Measurements from ENCODE around the gene FZD7. TPM values are rescaled to one million over a fixed set of nuclear protein-coding genes. Genes with fewer than 3 reads are reported as not detected.
A peak's percentile ranks its signal among the peaks of the same experiment; 100 is the strongest.

FZD7 gene
- total and polyA plus RNA-seq, 5 donors from 2014 or later, result 0.09 to 0.42 TPM; not detected in 3

DNA sequence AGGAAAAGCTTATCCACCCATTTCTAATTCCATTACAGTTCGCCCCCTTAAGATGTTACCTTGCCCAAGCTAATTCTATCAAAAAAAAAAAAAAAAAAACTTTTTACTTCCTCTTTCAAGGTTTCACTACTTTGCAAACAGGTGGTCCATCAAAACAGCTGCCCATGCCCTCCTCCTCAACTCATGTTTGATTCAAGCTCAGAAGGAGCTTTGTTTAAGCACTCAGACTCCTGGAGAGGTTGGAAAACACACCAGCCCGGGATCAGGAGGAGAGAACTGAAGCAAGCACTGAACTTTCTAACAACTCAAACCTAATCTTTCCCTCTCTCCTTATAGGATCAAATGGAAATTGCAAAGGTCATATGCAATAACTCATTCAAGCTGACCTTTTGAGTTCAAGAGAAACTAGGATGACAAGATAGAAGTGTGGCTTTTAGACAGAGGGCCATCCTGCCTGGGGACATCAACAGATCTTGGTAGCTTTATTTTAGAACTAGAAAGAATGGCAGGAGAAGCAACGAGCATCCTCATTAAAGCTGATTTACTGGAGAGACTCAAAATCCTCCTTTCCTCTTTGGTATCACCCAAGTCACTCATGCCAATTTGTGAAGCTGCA lies 28.3 kb upstream of the FZD7 start:
- Histone ChIP-seq H3K4me1 (ENCODE audit: control insufficient read depth, insufficient read depth, low read length, poor library complexity, severe bottlenecking) (no peaks in the 10 kb centered on the region), H3K27me3 (ENCODE audit: control insufficient read depth, insufficient read depth, low read length) (peaks cover 11% of the 10 kb centered on the region), H3K4me3 (ENCODE audit: low read depth, low read length) (no peak overlapping the region), H3K27ac (ENCODE audit: insufficient read depth, low read length, poor library complexity, severe bottlenecking) (no peak overlapping the region), H3K36me3 (ENCODE audit: control insufficient read depth, insufficient read depth, low read length) (no peaks in the 10 kb centered on the region), H3K9me3 (ENCODE audit: control insufficient read depth in 2 of 2, low read length in 2 of 2) (no peaks in the 10 kb centered on the region)
- Mint-ChIP-seq H3K4me3 (no peak overlapping the region), H3K27ac (no peak overlapping the region), H3K4me1 (no peaks in the 10 kb centered on the region), H3K36me3 (no peaks in the 10 kb centered on the region), H3K9me3 (no peaks in the 10 kb centered on the region), H3K27me3 (peaks cover 28% of the 10 kb centered on the region)
- DNase-seq (no peak), ATAC-seq (ENCODE audit: low read depth in 2 of 2) (no peak)

DNA sequence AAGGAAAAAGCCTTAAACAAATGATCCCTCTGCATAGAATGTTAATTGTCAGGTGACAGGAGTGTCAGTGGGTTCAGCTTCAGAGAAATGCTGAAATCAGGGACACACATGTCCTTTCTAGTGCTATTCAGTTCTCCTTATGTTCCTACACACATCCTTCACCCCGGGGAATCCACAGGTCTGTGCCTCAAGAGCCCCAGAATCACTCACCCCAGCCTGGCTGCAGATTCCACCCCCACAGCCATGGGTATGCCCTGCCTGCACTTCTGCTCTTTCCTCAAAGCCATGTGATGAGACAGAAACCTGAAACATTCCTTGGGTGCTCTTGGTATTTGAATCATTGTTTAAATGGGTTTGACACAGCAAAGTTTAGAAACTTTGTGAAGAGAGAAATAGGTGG lies 27.4 kb upstream of the FZD7 start:
- Histone ChIP-seq H3K27me3 (ENCODE audit: control insufficient read depth, insufficient read depth, low read length) (peaks cover 16% of the 10 kb centered on the region), H3K4me1 (ENCODE audit: control insufficient read depth, insufficient read depth, low read length, poor library complexity, severe bottlenecking) (no peaks in the 10 kb centered on the region), H3K27ac (ENCODE audit: insufficient read depth, low read length, poor library complexity, severe bottlenecking) (no peak overlapping the region), H3K9me3 (ENCODE audit: control insufficient read depth in 2 of 2, low read length in 2 of 2) (no peaks in the 10 kb centered on the region), H3K36me3 (ENCODE audit: control insufficient read depth, insufficient read depth, low read length) (no peaks in the 10 kb centered on the region), H3K4me3 (ENCODE audit: low read depth, low read length) (no peak overlapping the region)
- no peak overlapping the region for H3K27ac Mint-ChIP-seq
- no peak for ATAC-seq (ENCODE audit: low read depth in 2 of 2)
- peaks cover 31% of the 10 kb centered on the region for H3K27me3 Mint-ChIP-seq
- H3K4me1 Mint-ChIP-seq, result no peaks in the 10 kb centered on the region
- H3K4me3 Mint-ChIP-seq, result peak overlapping the region in 1 of 4 donors; percentile 47
- H3K9me3 Mint-ChIP-seq, result no peaks in the 10 kb centered on the region
- no peak for DNase-seq
- no peaks in the 10 kb centered on the region for H3K36me3 Mint-ChIP-seq

DNA sequence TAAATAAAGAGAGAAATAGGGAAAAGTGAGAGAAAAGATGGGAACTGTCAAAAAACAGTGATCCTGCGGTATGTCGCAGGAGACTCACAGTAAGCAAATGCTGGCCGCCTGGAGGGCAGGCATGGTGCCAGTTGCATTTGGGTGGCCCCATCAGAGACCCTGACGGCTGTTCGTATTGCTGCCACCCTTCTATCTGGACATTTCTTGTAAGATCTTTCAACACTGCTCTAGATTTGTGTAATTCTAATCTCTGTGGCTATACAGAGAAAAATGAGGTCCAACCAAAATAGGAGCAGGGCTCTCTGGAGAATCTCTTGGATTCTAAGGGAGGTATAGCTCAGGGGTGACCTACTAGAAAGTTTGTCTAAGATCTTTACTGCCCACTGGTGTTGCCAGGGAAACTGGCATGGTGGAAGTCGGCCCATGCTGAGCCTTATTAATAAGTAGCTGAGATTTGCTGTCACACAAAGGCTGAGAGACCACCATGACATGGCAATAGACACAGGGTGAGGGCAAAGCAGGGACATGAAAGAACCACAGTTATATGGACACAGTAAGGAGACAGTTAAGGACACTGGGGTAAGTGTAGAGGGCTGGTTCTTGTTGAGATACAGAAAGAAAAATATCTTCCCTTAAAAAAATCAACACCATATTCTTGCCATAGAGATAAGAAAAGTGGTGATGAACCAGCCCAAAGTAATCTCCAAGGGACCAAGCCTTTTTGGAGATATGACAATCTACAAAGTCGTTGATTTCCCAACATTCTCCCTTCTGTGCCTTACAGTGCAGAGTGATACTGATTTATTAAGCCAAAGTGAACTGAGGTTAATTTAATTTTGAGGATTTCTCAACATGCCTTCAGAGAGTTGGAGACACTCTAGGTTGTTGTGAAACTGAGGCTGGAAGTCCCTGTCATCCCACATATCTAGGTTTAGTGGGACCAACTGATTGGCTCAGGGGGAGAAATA lies 26.4 kb upstream of the FZD7 start:
- H3K27ac Mint-ChIP-seq, result no peak overlapping the region
- Histone ChIP-seq H3K27me3 (ENCODE audit: control insufficient read depth, insufficient read depth, low read length) (peaks cover 16% of the 10 kb centered on the region), H3K36me3 (ENCODE audit: control insufficient read depth, insufficient read depth, low read length) (no peaks in the 10 kb centered on the region), H3K27ac (ENCODE audit: insufficient read depth, low read length, poor library complexity, severe bottlenecking) (no peak overlapping the region), H3K4me3 (ENCODE audit: low read depth, low read length) (no peak overlapping the region), H3K9me3 (ENCODE audit: control insufficient read depth in 2 of 2, low read length in 2 of 2) (no peaks in the 10 kb centered on the region), H3K4me1 (ENCODE audit: control insufficient read depth, insufficient read depth, low read length, poor library complexity, severe bottlenecking) (no peaks in the 10 kb centered on the region)
- H3K4me3 Mint-ChIP-seq, result no peak overlapping the region
- no peak for DNase-seq
- no peak for ATAC-seq (ENCODE audit: low read depth in 2 of 2)
- H3K9me3 Mint-ChIP-seq, result no peaks in the 10 kb centered on the region
- H3K36me3 Mint-ChIP-seq, result no peaks in the 10 kb centered on the region
- no peaks in the 10 kb centered on the region for H3K4me1 Mint-ChIP-seq
- H3K27me3 Mint-ChIP-seq, result peaks cover 36% of the 10 kb centered on the region

DNA sequence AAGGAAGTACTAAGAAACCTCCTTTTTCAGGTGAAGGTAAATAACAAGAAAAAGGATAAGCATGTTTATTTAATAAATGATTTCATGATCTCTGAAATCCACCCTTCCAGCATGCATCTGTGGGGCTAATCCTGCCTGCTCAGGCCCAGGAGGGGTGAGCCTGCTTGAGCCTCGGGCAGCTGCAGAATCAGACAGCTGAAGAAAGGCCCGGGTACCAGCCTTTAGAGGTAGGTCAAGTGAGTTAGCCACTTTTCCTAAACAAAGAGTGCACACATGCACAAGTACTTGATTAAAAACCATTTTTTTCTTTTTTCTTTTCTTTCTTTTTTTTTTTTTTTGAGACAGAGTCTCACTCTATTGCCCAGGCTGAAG lies 25.7 kb upstream of the FZD7 start:
- Mint-ChIP-seq H3K9me3 (no peaks in the 10 kb centered on the region), H3K27me3 (peaks cover 36% of the 10 kb centered on the region), H3K36me3 (no peaks in the 10 kb centered on the region), H3K27ac (no peak overlapping the region), H3K4me3 (no peak overlapping the region), H3K4me1 (no peaks in the 10 kb centered on the region)
- Histone ChIP-seq H3K9me3 (ENCODE audit: control insufficient read depth in 2 of 2, low read length in 2 of 2) (no peaks in the 10 kb centered on the region), H3K4me3 (ENCODE audit: low read depth, low read length) (no peak overlapping the region), H3K4me1 (ENCODE audit: control insufficient read depth, insufficient read depth, low read length, poor library complexity, severe bottlenecking) (no peaks in the 10 kb centered on the region), H3K27me3 (ENCODE audit: control insufficient read depth, insufficient read depth, low read length) (peaks cover 16% of the 10 kb centered on the region), H3K27ac (ENCODE audit: insufficient read depth, low read length, poor library complexity, severe bottlenecking) (no peak overlapping the region), H3K36me3 (ENCODE audit: control insufficient read depth, insufficient read depth, low read length) (no peaks in the 10 kb centered on the region)
- no peak for DNase-seq
- no peak for ATAC-seq (ENCODE audit: low read depth in 2 of 2)

DNA sequence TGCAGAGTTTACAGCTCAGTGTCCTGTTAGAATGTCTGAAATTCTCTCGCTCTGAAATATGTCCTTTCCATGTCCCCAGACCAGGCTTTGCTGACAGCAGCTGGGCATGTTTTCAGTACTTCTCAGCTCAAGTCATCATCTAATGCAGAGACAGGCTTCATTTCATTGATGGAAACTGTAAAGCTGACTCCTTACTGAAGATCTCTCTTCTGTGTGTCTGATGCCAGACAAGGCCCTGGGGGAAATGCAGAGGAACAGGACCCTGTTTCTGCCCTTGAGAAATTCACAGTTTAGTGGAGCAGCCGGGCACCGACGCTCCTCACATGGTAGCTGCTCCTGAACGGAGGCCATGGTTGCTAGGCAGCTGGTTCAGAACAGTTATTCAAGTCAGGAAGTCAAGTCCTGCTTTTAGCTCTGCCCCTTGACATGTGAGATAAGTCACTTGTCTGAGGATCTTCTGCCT lies 24.6 kb upstream of the FZD7 start:
- Mint-ChIP-seq H3K4me1 (no peaks in the 10 kb centered on the region), H3K27ac (no peak overlapping the region), H3K36me3 (no peaks in the 10 kb centered on the region), H3K9me3 (no peaks in the 10 kb centered on the region), H3K27me3 (peaks cover 39% of the 10 kb centered on the region), H3K4me3 (no peak overlapping the region)
- H3K4me1 ChIP-seq (ENCODE audit: control insufficient read depth, insufficient read depth, low read length, poor library complexity, severe bottlenecking), result no peaks in the 10 kb centered on the region
- no peaks in the 10 kb centered on the region for H3K36me3 ChIP-seq (ENCODE audit: control insufficient read depth, insufficient read depth, low read length)
- H3K4me3 ChIP-seq (ENCODE audit: low read depth, low read length), result no peak overlapping the region
- H3K27ac ChIP-seq (ENCODE audit: insufficient read depth, low read length, poor library complexity, severe bottlenecking), result no peak overlapping the region
- H3K27me3 ChIP-seq (ENCODE audit: control insufficient read depth, insufficient read depth, low read length), result peaks cover 16% of the 10 kb centered on the region
- ATAC-seq (ENCODE audit: low read depth in 2 of 2), result no peak
- no peak for DNase-seq
- H3K9me3 ChIP-seq (ENCODE audit: control insufficient read depth in 2 of 2, low read length in 2 of 2), result no peaks in the 10 kb centered on the region

DNA sequence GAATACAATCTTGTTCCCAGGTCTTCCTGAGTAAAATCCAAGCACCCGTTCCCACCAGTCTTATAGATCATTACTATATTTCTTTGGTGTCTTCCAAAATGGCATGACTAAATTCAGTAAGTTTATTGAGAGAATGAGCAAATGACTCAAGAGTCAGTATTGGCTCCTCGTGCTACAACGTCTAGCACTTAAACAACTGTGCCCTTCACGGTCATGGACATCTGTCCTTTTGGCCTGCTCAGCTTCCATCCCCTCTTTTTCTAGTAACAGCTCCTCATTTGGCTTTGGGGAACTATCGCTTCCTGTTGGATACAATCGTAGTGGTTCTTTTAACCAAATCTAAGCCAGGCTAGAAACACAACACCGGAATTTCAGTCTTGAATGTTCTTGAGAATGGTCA lies 24.1 kb upstream of the FZD7 start:
- no peak overlapping the region for H3K4me3 Mint-ChIP-seq
- Histone ChIP-seq H3K36me3 (ENCODE audit: control insufficient read depth, insufficient read depth, low read length) (no peaks in the 10 kb centered on the region), H3K27me3 (ENCODE audit: control insufficient read depth, insufficient read depth, low read length) (peaks cover 16% of the 10 kb centered on the region), H3K4me1 (ENCODE audit: control insufficient read depth, insufficient read depth, low read length, poor library complexity, severe bottlenecking) (no peaks in the 10 kb centered on the region), H3K4me3 (ENCODE audit: low read depth, low read length) (no peak overlapping the region), H3K27ac (ENCODE audit: insufficient read depth, low read length, poor library complexity, severe bottlenecking) (no peak overlapping the region), H3K9me3 (ENCODE audit: control insufficient read depth in 2 of 2, low read length in 2 of 2) (no peaks in the 10 kb centered on the region)
- DNase-seq, result no peak
- no peaks in the 10 kb centered on the region for H3K4me1 Mint-ChIP-seq
- no peak for ATAC-seq (ENCODE audit: low read depth in 2 of 2)
- no peak overlapping the region for H3K27ac Mint-ChIP-seq
- no peaks in the 10 kb centered on the region for H3K9me3 Mint-ChIP-seq
- H3K36me3 Mint-ChIP-seq, result no peaks in the 10 kb centered on the region
- H3K27me3 Mint-ChIP-seq, result peaks cover 38% of the 10 kb centered on the region

DNA sequence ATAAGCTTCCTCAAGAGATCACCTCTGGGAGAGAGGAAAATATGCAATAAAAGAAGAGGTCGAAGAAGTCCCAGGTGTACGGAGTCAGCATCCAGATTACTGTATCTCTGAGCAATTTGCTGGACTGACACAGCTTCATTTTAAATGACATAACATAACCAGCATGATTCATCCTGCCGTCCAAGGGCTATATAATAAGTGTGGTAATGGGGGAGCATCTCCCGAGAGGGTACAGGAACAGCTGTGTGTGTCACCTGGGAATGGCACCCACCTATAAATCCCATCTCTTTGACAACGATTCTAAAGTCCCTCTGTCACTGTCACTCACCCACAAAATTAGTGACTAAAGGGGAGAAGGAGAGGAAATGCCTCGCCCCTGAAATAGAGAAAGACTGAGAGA lies 19.3 kb upstream of the FZD7 start:
- peaks cover 36% of the 10 kb centered on the region for H3K27me3 Mint-ChIP-seq
- Histone ChIP-seq H3K9me3 (ENCODE audit: control insufficient read depth in 2 of 2, low read length in 2 of 2) (no peaks in the 10 kb centered on the region), H3K27me3 (ENCODE audit: control insufficient read depth, insufficient read depth, low read length) (peaks cover 10% of the 10 kb centered on the region), H3K4me1 (ENCODE audit: control insufficient read depth, insufficient read depth, low read length, poor library complexity, severe bottlenecking) (no peaks in the 10 kb centered on the region), H3K27ac (ENCODE audit: insufficient read depth, low read length, poor library complexity, severe bottlenecking) (no peak overlapping the region), H3K4me3 (ENCODE audit: low read depth, low read length) (no peak overlapping the region), H3K36me3 (ENCODE audit: control insufficient read depth, insufficient read depth, low read length) (no peaks in the 10 kb centered on the region)
- H3K36me3 Mint-ChIP-seq, result no peaks in the 10 kb centered on the region
- H3K4me1 Mint-ChIP-seq, result no peaks in the 10 kb centered on the region
- ATAC-seq (ENCODE audit: low read depth in 2 of 2), result no peak
- DNase-seq, result no peak
- no peak overlapping the region for H3K27ac Mint-ChIP-seq
- H3K9me3 Mint-ChIP-seq, result no peaks in the 10 kb centered on the region
- no peak overlapping the region for H3K4me3 Mint-ChIP-seq
